CD4-positive, alpha-beta T cell (primary cell): ENCODE data around the gene KCNB1. TPM values are rescaled to one million over a fixed set of nuclear protein-coding genes. Genes with fewer than 3 reads are reported as not detected.

Experiments used
- ATAC-seq: fragments of 200-7000 bp; cut with Tn5 transposase; one replicate; pipeline ENCODE4 v1.10.0; 2022; ENCODE audit warnings: mild to moderate bottlenecking; ENCODE audit not compliant: poor library complexity
- CTCF ChIA-PET: fragments of 350-600 bp; sonication (Branson Sonifier 250); formaldehyde crosslinking; loops from one replicate; lab custom pipeline; 2021; ENCODE audit warnings: antibody characterized with exemption, inconsistent platforms; lab: Charles Lee
- POLR2A ChIA-PET: fragments of 350-600 bp; sonication (Branson Sonifier 250); formaldehyde crosslinking; loops from one replicate; lab custom pipeline; 2021; ENCODE audit warnings: antibody characterized with exemption, inconsistent platforms; lab: Charles Lee
- DNase-seq, 14 experiments: peaks; one replicate each; pipeline ENCODE4 v3.0.0-alpha.2; 2013 to 2020; ENCODE audit warnings: mixed read lengths in 2 of 14
- H3K27ac ChIP-seq, 2 donors: one replicate each; pipeline versions ENCODE4 v1.5.1 to v1.7.0; 2013; ENCODE audit warnings: low read length in 2 of 2, low read depth in 1 of 2, mild to moderate bottlenecking in 1 of 2
- H3K27me3 ChIP-seq, 2 experiments: 1 replicate in 1 of 2; 2 replicates in 1 of 2; pipeline versions ENCODE4 v1.6.1 to v1.7.0; 2013; ENCODE audit warnings: low read length in 2 of 2, control low read depth in 1 of 2, mild to moderate bottlenecking in 1 of 2, moderate library complexity in 1 of 2; ENCODE audit not compliant: insufficient read depth in 2 of 2, control insufficient read depth in 1 of 2
- H3K36me3 ChIP-seq: one replicate; pipeline ENCODE4 v1.6.1; 2013; ENCODE audit warnings: low read length, control low read depth; ENCODE audit not compliant: insufficient read depth
- H3K4me1 ChIP-seq: one replicate; pipeline ENCODE4 v1.6.1; 2013; ENCODE audit warnings: low read length, control low read depth; ENCODE audit not compliant: insufficient read depth
- H3K4me3 ChIP-seq: one replicate; pipeline ENCODE4 v1.5.1; 2013; ENCODE audit warnings: mild to moderate bottlenecking, low read length, moderate library complexity
- H3K9me3 ChIP-seq, 2 experiments: 1 replicate in 1 of 2; 2 replicates in 1 of 2; pipeline versions ENCODE4 v1.6.1 to v1.7.0; 2013; ENCODE audit warnings: low read length in 2 of 2, mild to moderate bottlenecking in 2 of 2, control low read depth in 1 of 2, moderate library complexity in 1 of 2; ENCODE audit not compliant: control insufficient read depth in 1 of 2, insufficient read depth in 1 of 2
- H3K27ac Mint-ChIP-seq: one replicate; pipeline ENCODE4 v1.8.0; 2020; ENCODE audit warnings: mixed read lengths
- H3K27me3 Mint-ChIP-seq: one replicate; pipeline ENCODE4 v1.8.0; 2021; ENCODE audit warnings: mixed read lengths
- H3K36me3 Mint-ChIP-seq: one replicate; pipeline ENCODE4 v1.8.0; 2021; ENCODE audit warnings: low read depth, mixed read lengths
- H3K4me1 Mint-ChIP-seq: one replicate; pipeline ENCODE4 v1.8.0; 2021; ENCODE audit warnings: low read depth, mixed read lengths
- H3K4me3 Mint-ChIP-seq: one replicate; pipeline ENCODE4 v1.8.0; 2020; ENCODE audit warnings: mild to moderate bottlenecking, mixed read lengths
- H3K9me3 Mint-ChIP-seq: one replicate; pipeline ENCODE4 v1.8.0; 2020; ENCODE audit warnings: mixed read lengths
- CTCF ChIP-seq: fragments of 200-600 bp; IDR thresholded peaks from one replicate; pipeline ENCODE4 v1.8.0; 2022; ENCODE audit warnings: antibody characterized with exemption, mild to moderate bottlenecking
- intact Hi-C, 2 experiments: fragments of 100-400 bp; cut with DNase I in 1 of 2; cut with micrococcal nuclease in 1 of 2; formaldehyde crosslinking; loops; one replicate each; pipeline versions ENCODE4 v1.15.1 to v1.9.0; 2023 to 2025; cut with DNase I, micrococcal nuclease
- total RNA-seq, 174 experiments: library from RNA in 2 of 174; stranded (reverse) in 2 of 174; gene quantifications; one replicate each; pipeline ENCODE4 v1.2.3 and lab custom pipeline; 2021 to 2026

KCNB1 gene
- total RNA-seq, 2 experiments from 2014 or later, result 0.06 to 0.08 TPM

GRCh38 chr20:49385465-49385864 lies 97.0 kb downstream of the KCNB1 start:
- Mint-ChIP-seq H3K4me1 (no peaks in the 10 kb centered on the region), H3K27me3 (peaks cover 58% of the 10 kb centered on the region), H3K36me3 (no peaks in the 10 kb centered on the region), H3K27ac (no peak overlapping the region), H3K4me3 (no peak overlapping the region), H3K9me3 (no peaks in the 10 kb centered on the region)
- Histone ChIP-seq H3K4me3 (no peak overlapping the region), H3K4me1 (no peaks in the 10 kb centered on the region), H3K36me3 (no peaks in the 10 kb centered on the region), H3K27ac (no peak overlapping the region), H3K27me3 (peaks cover 5 to 15% of the 10 kb centered on the region in 2 experiments), H3K9me3 (peaks cover 0 to 4% of the 10 kb centered on the region in 2 experiments)
- intact Hi-C loops, result no loop called here
- peak in 3 of 14 experiments; percentile 9 to 23 (median 16) for DNase-seq
- TF ChIP-seq CTCF, result no peak
- POLR2A ChIA-PET, result no interaction called here
- CTCF ChIA-PET, result interaction anchor here (0.6 kb wide), 1 partner anchor 20 kb away, joined by 3 read pairs; no protein-coding TSS in a partner anchor
- ATAC-seq, result no peak

- Mint-ChIP-seq H3K27ac (no peak overlapping the region), H3K27me3 (peaks cover 56% of the 10 kb centered on the region), H3K9me3 (no peaks in the 10 kb centered on the region), H3K4me1 (no peaks in the 10 kb centered on the region), H3K4me3 (no peak overlapping the region), H3K36me3 (no peaks in the 10 kb centered on the region)
- DNase-seq, result peak; percentile 15 to 66 (median 40)
- H3K27me3 ChIP-seq, result peaks cover 5 to 10% of the 10 kb centered on the region in 2 experiments
- no peak overlapping the region for H3K27ac ChIP-seq
- intact Hi-C loops, result no loop called here
- H3K9me3 ChIP-seq, result peaks cover 0 to 4% of the 10 kb centered on the region in 2 experiments
- H3K4me3 ChIP-seq, result no peak overlapping the region
- no peaks in the 10 kb centered on the region for H3K4me1 ChIP-seq
- TF ChIP-seq CTCF, result peak; percentile 42
- ATAC-seq, result no peak
- ChIA-PET CTCF (no interaction called here), POLR2A (no interaction called here)
- H3K36me3 ChIP-seq, result no peaks in the 10 kb centered on the region
These were observed 97.7 kb downstream of the KCNB1 start for GRCh38 chr20:49384437-49385434.

GRCh38 chr20:49381558-49382493 lies 100.6 kb downstream of the KCNB1 start:
- POLR2A ChIA-PET, result no interaction called here
- peaks cover 0 to 4% of the 10 kb centered on the region in 2 experiments for H3K9me3 ChIP-seq
- DNase-seq, result no peak
- ATAC-seq, result no peak
- intact Hi-C loops, result no loop called here
- Mint-ChIP-seq H3K36me3 (no peaks in the 10 kb centered on the region), H3K9me3 (no peaks in the 10 kb centered on the region), H3K4me1 (no peaks in the 10 kb centered on the region), H3K4me3 (no peak overlapping the region), H3K27ac (no peak overlapping the region), H3K27me3 (peaks cover 38% of the 10 kb centered on the region)
- TF ChIP-seq CTCF, result no peak
- CTCF ChIA-PET, result no interaction called here
- no peaks in the 10 kb centered on the region for H3K4me1 ChIP-seq
- no peak overlapping the region for H3K27ac ChIP-seq
- peaks cover 5 to 10% of the 10 kb centered on the region in 2 experiments for H3K27me3 ChIP-seq
- H3K4me3 ChIP-seq, result no peak overlapping the region
- no peaks in the 10 kb centered on the region for H3K36me3 ChIP-seq
